H7 (cell line): Measurements from ENCODE around the gene SLC6A16. TPM values are rescaled to one million over a fixed set of nuclear protein-coding genes. Genes with fewer than 3 reads are reported as not detected.

Experiments used
- DNase-seq: peaks from one replicate; pipeline ENCODE4 v3.0.0; 2012
- H3K27me3 ChIP-seq: 2 replicates; pipeline ENCODE4 v1.6.0; 2011; ENCODE audit warnings: mild to moderate bottlenecking, low read length; ENCODE audit not compliant: control insufficient read depth, insufficient read depth
- H3K36me3 ChIP-seq: replicated peaks from 2 replicates; pipeline ENCODE4 v1.5.1; 2011; ENCODE audit warnings: low read length; ENCODE audit not compliant: control insufficient read depth, insufficient read depth
- H3K4me3 ChIP-seq: 2 replicates; pipeline ENCODE4 v1.5.1; 2011; ENCODE audit warnings: low read depth, mild to moderate bottlenecking, control low read depth, low read length, moderate library complexity; ENCODE audit not compliant: insufficient read depth
- total RNA-seq: library from RNA; depleted of rRNA; stranded (reverse); fragments of >200 nt; shearing (Covaris generic); gene quantifications from 2 replicates; pipeline ENCODE4 v1.2.3, GENCODE V29; 2014; rRNA removed

The SLC6A16 gene
- total RNA-seq, 1 experiment from 2014 or later, result 0.24 TPM

DNA sequence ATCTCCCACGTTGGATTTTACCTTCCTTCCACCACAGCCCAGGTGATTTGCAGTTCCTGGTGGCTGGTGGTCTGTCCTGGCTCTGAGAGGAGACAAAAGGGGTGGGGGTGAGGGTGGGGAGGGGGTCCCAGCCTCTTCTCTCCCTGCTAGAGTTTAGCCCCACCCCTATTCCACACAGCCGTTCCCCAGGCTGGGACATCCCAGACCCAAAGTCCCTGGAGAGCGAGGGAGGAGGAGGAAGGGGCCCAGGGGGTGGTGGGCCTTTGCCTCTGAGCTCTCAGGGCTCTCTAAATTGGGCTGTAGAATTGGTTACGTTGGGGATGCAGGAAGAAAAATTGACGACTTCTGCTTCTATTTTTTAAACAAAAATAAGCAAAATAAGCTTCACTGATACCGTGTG is 81.9 kb downstream of the SLC6A16 start:
- Histone ChIP-seq H3K4me3 (no peak overlapping the region), H3K27me3 (no peaks in the 10 kb centered on the region), H3K36me3 (no peaks in the 10 kb centered on the region)
- DNase-seq, result peak; percentile 58

DNA sequence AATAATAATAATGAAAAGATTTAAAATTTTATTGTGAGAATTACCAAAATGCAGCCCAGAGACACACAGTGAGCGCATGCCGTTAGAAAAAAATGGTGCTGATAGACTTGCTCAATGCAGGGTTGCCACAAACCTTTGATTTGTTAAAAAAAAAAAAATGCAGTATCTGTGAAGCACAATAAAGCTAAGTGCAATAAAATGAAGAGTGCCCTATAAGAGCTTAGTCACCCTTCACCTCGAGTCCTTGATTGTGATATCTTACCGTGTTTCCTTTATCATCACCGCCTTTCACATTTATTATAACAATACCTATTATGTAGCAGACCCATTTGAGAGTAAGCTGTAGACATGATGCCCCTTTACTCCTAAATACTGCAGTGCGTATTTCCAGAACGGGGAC is 83.2 kb downstream of the SLC6A16 start:
- no peaks in the 10 kb centered on the region for H3K36me3 ChIP-seq
- no peak overlapping the region for H3K4me3 ChIP-seq
- no peak for DNase-seq
- H3K27me3 ChIP-seq, result no peaks in the 10 kb centered on the region

Other genes starting within 250 kb of the SLC6A16 start
- gene SNRNP70, start 239.7 kb downstream of the SLC6A16 start, total RNA-seq, result 338 and 397 TPM in 2 replicates
- 2.2 and 4.1 TPM in 2 replicates for gene LIN7B, start 210.8 kb downstream of the SLC6A16 start, total RNA-seq
- 1.4 and 3.2 TPM in 2 replicates for gene C19orf73, start 206.0 kb downstream of the SLC6A16 start, total RNA-seq
- gene PPFIA3, start 205.6 kb downstream of the SLC6A16 start, total RNA-seq, result 21.1 and 23.6 TPM in 2 replicates
- 0.45 and 0.81 TPM in 2 replicates for gene HRC, start 169.8 kb downstream of the SLC6A16 start, total RNA-seq
- 10.2 and 12.8 TPM in 2 replicates for gene TRPM4, start 167.4 kb downstream of the SLC6A16 start, total RNA-seq
- 0.44 TPM in 1 of 2 replicates, not detected in the other for gene CD37, start 10.2 kb upstream of the SLC6A16 start, total RNA-seq
- 110 and 155 TPM in 2 replicates for gene TEAD2, start 37.2 kb upstream of the SLC6A16 start, total RNA-seq
- 3.6 and 4.3 TPM in 2 replicates for gene DKKL1, start 38.7 kb upstream of the SLC6A16 start, total RNA-seq
- gene KASH5, start 63.1 kb upstream of the SLC6A16 start, total RNA-seq, result 0.21 and 0.26 TPM in 2 replicates
- gene PTH2, start 98.2 kb upstream of the SLC6A16 start, total RNA-seq, result not detected in 2 replicates
- gene GFY, start 100.2 kb upstream of the SLC6A16 start, total RNA-seq, result not detected in 2 replicates
- 0.14 and 0.26 TPM in 2 replicates for gene SLC17A7, start 116.3 kb upstream of the SLC6A16 start, total RNA-seq
- 172 and 194 TPM in 2 replicates for gene PIH1D1, start 126.6 kb upstream of the SLC6A16 start, total RNA-seq
- gene ALDH16A1, start 128.0 kb upstream of the SLC6A16 start, total RNA-seq, result 55.5 and 62.2 TPM in 2 replicates
- gene FLT3LG, start 149.0 kb upstream of the SLC6A16 start, total RNA-seq, result 0.55 and 1.6 TPM in 2 replicates
- gene RPL13A, start 162.4 kb upstream of the SLC6A16 start, total RNA-seq, result 4,136 and 6,335 TPM in 2 replicates
- 2,449 and 2,647 TPM in 2 replicates for gene RPS11, start 171.2 kb upstream of the SLC6A16 start, total RNA-seq
- 28.5 and 36.9 TPM in 2 replicates for gene FCGRT, start 187.5 kb upstream of the SLC6A16 start, total RNA-seq
- gene RCN3, start 202.8 kb upstream of the SLC6A16 start, total RNA-seq, result 28.2 and 29.2 TPM in 2 replicates